GM23248 (cell line): ENCODE results near the gene ZSWIM2. TPM values are rescaled to one million over a fixed set of nuclear protein-coding genes. Genes with fewer than 3 reads are reported as not detected.
A peak's percentile ranks its signal among the peaks of the same experiment; 100 is the strongest.

Experiments used
- DNase-seq: peaks from one replicate; pipeline ENCODE4 v3.0.0-alpha.2; 2015
- H2AFZ ChIP-seq: fragments of 200-600 bp; sonication (generic); 2 replicates; pipeline ENCODE4 v1.6.1; 2016; ENCODE audit warnings: antibody characterized with exemption
- H3F3A ChIP-seq: fragments of 200-600 bp; sonication (generic); 2 replicates; pipeline ENCODE4 v1.6.1; 2016; ENCODE audit warnings: mild to moderate bottlenecking, antibody characterized with exemption, mixed run types; ENCODE audit not compliant: insufficient read depth
- H3K27ac ChIP-seq: fragments of 200-600 bp; sonication (generic); 2 replicates; pipeline ENCODE4 v1.5.1; 2016; ENCODE audit warnings: mild to moderate bottlenecking
- H3K27me3 ChIP-seq: fragments of 200-600 bp; sonication (generic); replicated peaks from 2 replicates; pipeline ENCODE4 v1.6.1; 2016; ENCODE audit warnings: mild to moderate bottlenecking; ENCODE audit not compliant: insufficient read depth
- H3K36me3 ChIP-seq: fragments of 200-600 bp; sonication (generic); 2 replicates; pipeline ENCODE4 v1.6.1; 2016; ENCODE audit warnings: low read depth, mild to moderate bottlenecking
- H3K4me1 ChIP-seq: fragments of 200-600 bp; sonication (generic); 2 replicates; pipeline ENCODE4 v1.6.1; 2016; ENCODE audit warnings: mild to moderate bottlenecking; ENCODE audit not compliant: insufficient read depth
- H3K4me2 ChIP-seq: fragments of 200-600 bp; sonication (generic); one replicate; pipeline ENCODE4 v1.6.1; 2016; ENCODE audit warnings: mild to moderate bottlenecking; ENCODE audit not compliant: unreplicated experiment
- H3K4me3 ChIP-seq: fragments of 200-600 bp; sonication (generic); 2 replicates; pipeline ENCODE4 v1.5.1; 2016; ENCODE audit warnings: mild to moderate bottlenecking
- H3K79me2 ChIP-seq: fragments of 200-600 bp; sonication (generic); 2 replicates; pipeline ENCODE4 v1.6.1; 2016; ENCODE audit warnings: mild to moderate bottlenecking; ENCODE audit not compliant: insufficient read depth
- H3K9ac ChIP-seq: fragments of 200-600 bp; sonication (generic); 2 replicates; pipeline ENCODE4 v1.6.1; 2016; ENCODE audit warnings: mild to moderate bottlenecking
- H3K9me2 ChIP-seq: fragments of 200-600 bp; sonication (generic); 2 replicates; pipeline ENCODE4 v1.6.1; 2016; ENCODE audit warnings: mixed run types, mild to moderate bottlenecking, moderate library complexity; ENCODE audit not compliant: insufficient read depth
- H3K9me3 ChIP-seq: fragments of 200-600 bp; sonication (generic); one replicate; pipeline ENCODE4 v1.6.1; 2017; ENCODE audit warnings: low read depth
- H4K20me1 ChIP-seq: fragments of 200-600 bp; sonication (generic); 2 replicates; pipeline ENCODE4 v1.6.0; 2016; ENCODE audit not compliant: insufficient read depth
- EZH2 ChIP-seq: fragments of 200-600 bp; sonication (generic); IDR thresholded peaks from 2 replicates; pipeline ENCODE4 v1.6.1; 2018; ENCODE audit warnings: antibody characterized with exemption, mild to moderate bottlenecking; ENCODE audit not compliant: insufficient read depth, poor library complexity, severe bottlenecking
- EZH2phosphoT487 ChIP-seq: fragments of 200-600 bp; sonication (generic); IDR thresholded peaks from 2 replicates; pipeline ENCODE4 v1.6.1; 2018; ENCODE audit warnings: antibody characterized with exemption, moderate library complexity, mild to moderate bottlenecking, low read depth; ENCODE audit not compliant: insufficient read depth
- WGBS, 2 experiments: methylation state at CpG; one replicate each; pipeline ENCODE4 v1.1.6; 2015 to 2017; ENCODE audit warnings: low lambda C conversion rate in 2 of 2, low coverage in 1 of 2; ENCODE audit errors: missing lambda C conversion rate in 2 of 2; 5-methylcytosine and 5-hydroxymethylcytosine counted together
- in situ Hi-C: fragments of 300-500 bp; cut with MboI; formaldehyde crosslinking; loops from 2 replicates; pipeline ENCODE4 v1.15.0; 2020
- polyA plus RNA-seq: library from polyadenylated mRNA; unstranded; fragments of >200 nt; fragmentation: Nextera tagmentation; extraction: Ambion mirVana; gene quantifications from 2 replicates; pipeline ENCODE4 v1.2.1, GENCODE V29; 2016
- total RNA-seq: library from RNA; depleted of rRNA; stranded (reverse); fragments of >200 nt; shearing (Covaris generic); gene quantifications from 2 replicates; pipeline ENCODE4 v1.2.3, GENCODE V29; 2014; rRNA removed

ZSWIM2 gene
- total and polyA plus RNA-seq, 2 experiments from 2014 or later, result not detected

GRCh38 chr2:186784930-186785329 is 64.0 kb downstream of the ZSWIM2 start:
- Histone ChIP-seq H3F3A (no peaks in the 10 kb centered on the region), H3K4me1 (no peaks in the 10 kb centered on the region), H3K27me3 (no peaks in the 10 kb centered on the region), H3K36me3 (no peaks in the 10 kb centered on the region), H3K27ac (no peak overlapping the region), H3K4me2 (no peak overlapping the region), H3K9me2 (no peaks in the 10 kb centered on the region), H3K9ac (no peak overlapping the region), H3K9me3 (peaks cover 11% of the 10 kb centered on the region), H3K79me2 (no peaks in the 10 kb centered on the region), H4K20me1 (no peaks in the 10 kb centered on the region), H2AFZ (no peak overlapping the region), H3K4me3 (no peak overlapping the region)
- in situ Hi-C loops, result no loop called here
- no peak for DNase-seq
- TF ChIP-seq EZH2phosphoT487 (no peak), EZH2 (no peak)
- 33 to 45% methylated on average over 4 of the region's 4 CpGs for WGBS, 2 experiments

DNA sequence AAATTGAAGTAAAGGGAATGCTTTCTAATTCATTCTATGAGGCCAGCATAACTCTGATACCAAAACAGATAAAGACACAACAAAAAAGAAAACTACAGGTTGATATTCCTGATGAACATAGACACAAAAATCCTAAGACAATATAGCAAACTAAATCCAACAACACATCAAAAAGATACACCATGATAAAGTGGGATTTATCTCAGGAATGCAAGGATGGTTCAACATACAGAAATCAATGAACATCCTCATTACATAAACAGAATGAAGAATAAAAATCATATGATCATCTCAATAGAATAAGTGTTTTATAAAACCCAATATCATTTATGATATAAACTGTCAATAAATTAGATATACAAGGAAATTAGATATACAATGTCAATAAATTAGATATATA is 65.7 kb downstream of the ZSWIM2 start:
- peaks cover 11% of the 10 kb centered on the region for H3K9me3 ChIP-seq
- no peaks in the 10 kb centered on the region for H3K4me1 ChIP-seq
- no peaks in the 10 kb centered on the region for H4K20me1 ChIP-seq
- H3K27ac ChIP-seq, result no peak overlapping the region
- no peak for TF ChIP-seq EZH2
- no peak for TF ChIP-seq EZH2phosphoT487
- no peaks in the 10 kb centered on the region for H3F3A ChIP-seq
- no peaks in the 10 kb centered on the region for H3K36me3 ChIP-seq
- H3K27me3 ChIP-seq, result no peaks in the 10 kb centered on the region
- H3K4me2 ChIP-seq, result no peak overlapping the region
- H3K79me2 ChIP-seq, result no peaks in the 10 kb centered on the region
- in situ Hi-C loops, result no loop called here
- no peak for DNase-seq
- H2AFZ ChIP-seq, result no peak overlapping the region
- H3K9ac ChIP-seq, result no peak overlapping the region
- no peak overlapping the region for H3K4me3 ChIP-seq
- H3K9me2 ChIP-seq, result no peaks in the 10 kb centered on the region

GRCh38 chr2:186780701-186781316 is 68.2 kb downstream of the ZSWIM2 start:
- in situ Hi-C loops, result no loop called here
- Histone ChIP-seq H3K9me2 (no peaks in the 10 kb centered on the region), H3K9ac (no peak overlapping the region), H3F3A (no peaks in the 10 kb centered on the region), H3K9me3 (peaks cover 11% of the 10 kb centered on the region), H3K4me2 (no peak overlapping the region), H4K20me1 (no peaks in the 10 kb centered on the region), H3K27ac (no peak overlapping the region), H3K4me1 (no peaks in the 10 kb centered on the region), H3K36me3 (no peaks in the 10 kb centered on the region), H2AFZ (no peak overlapping the region), H3K4me3 (no peak overlapping the region), H3K27me3 (no peaks in the 10 kb centered on the region), H3K79me2 (no peaks in the 10 kb centered on the region)
- no peak for TF ChIP-seq EZH2phosphoT487
- no peak for TF ChIP-seq EZH2
- DNase-seq, result peak; percentile 2
- WGBS, 2 experiments, result 43 to 48% methylated on average over 4 of the region's 4 CpGs

Other genes starting within 250 kb of the ZSWIM2 start
- gene FAM171B, start 155.1 kb downstream of the ZSWIM2 start, total RNA-seq, result 14.1 and 19.9 TPM in 2 replicates
- 9.5 and 9.9 TPM in 2 replicates for gene FAM171B, start 155.1 kb downstream of the ZSWIM2 start, polyA plus RNA-seq